ENCODE data around the gene STOM. TPM values are rescaled to one million over a fixed set of nuclear protein-coding genes. Genes with fewer than 3 reads are reported as not detected.

STOM gene
- total RNA-seq, 1 donor from 2014 or later, result 53.2 TPM

GRCh38 chr9:121348221-121348620, 21.8 kb downstream of the STOM start:
- DNase-seq (ENCODE audit: extremely low spot score, unreplicated experiment), result no peak
- no peak overlapping the region for H3K4me3 Mint-ChIP-seq (ENCODE audit: unreplicated experiment)
- H3K36me3 Mint-ChIP-seq (ENCODE audit: unreplicated experiment), result peaks cover 19% of the 10 kb centered on the region
- peaks cover 32% of the 10 kb centered on the region for H3K4me1 Mint-ChIP-seq (ENCODE audit: unreplicated experiment)
- no peak overlapping the region for H3K27ac Mint-ChIP-seq (ENCODE audit: unreplicated experiment)
- no peaks in the 10 kb centered on the region for H3K27me3 Mint-ChIP-seq (ENCODE audit: unreplicated experiment)
- TF ChIP-seq CTCF (IDR thresholded peaks at IDR 0.05), result no peak
- H3K9me3 Mint-ChIP-seq (ENCODE audit: unreplicated experiment), result no peaks in the 10 kb centered on the region

GRCh38 chr9:121345070-121345469, 25.0 kb downstream of the STOM start:
- Mint-ChIP-seq H3K27me3 (ENCODE audit: unreplicated experiment) (no peaks in the 10 kb centered on the region), H3K36me3 (ENCODE audit: unreplicated experiment) (peaks cover 27% of the 10 kb centered on the region), H3K27ac (ENCODE audit: unreplicated experiment) (no peak overlapping the region), H3K4me3 (ENCODE audit: unreplicated experiment) (no peak overlapping the region), H3K9me3 (ENCODE audit: unreplicated experiment) (no peaks in the 10 kb centered on the region), H3K4me1 (ENCODE audit: unreplicated experiment) (peaks cover 13% of the 10 kb centered on the region)
- no peak for TF ChIP-seq CTCF (IDR thresholded peaks at IDR 0.05)
- DNase-seq (ENCODE audit: extremely low spot score, unreplicated experiment), result no peak

GRCh38 chr9:121344184-121344583, 25.9 kb downstream of the STOM start:
- Mint-ChIP-seq H3K27me3 (ENCODE audit: unreplicated experiment) (no peaks in the 10 kb centered on the region), H3K36me3 (ENCODE audit: unreplicated experiment) (peaks cover 26% of the 10 kb centered on the region), H3K9me3 (ENCODE audit: unreplicated experiment) (no peaks in the 10 kb centered on the region), H3K4me1 (ENCODE audit: unreplicated experiment) (peaks cover 6% of the 10 kb centered on the region), H3K4me3 (ENCODE audit: unreplicated experiment) (no peak overlapping the region), H3K27ac (ENCODE audit: unreplicated experiment) (no peak overlapping the region)
- no peak for TF ChIP-seq CTCF (IDR thresholded peaks at IDR 0.05)
- no peak for DNase-seq (ENCODE audit: extremely low spot score, unreplicated experiment)

GRCh38 chr9:121340676-121341392, 29.2 kb downstream of the STOM start:
- Mint-ChIP-seq H3K4me1 (ENCODE audit: unreplicated experiment) (no peaks in the 10 kb centered on the region), H3K27me3 (ENCODE audit: unreplicated experiment) (no peaks in the 10 kb centered on the region), H3K4me3 (ENCODE audit: unreplicated experiment) (no peak overlapping the region), H3K9me3 (ENCODE audit: unreplicated experiment) (no peaks in the 10 kb centered on the region), H3K27ac (ENCODE audit: unreplicated experiment) (no peak overlapping the region), H3K36me3 (ENCODE audit: unreplicated experiment) (peaks cover 21% of the 10 kb centered on the region)
- no peak for DNase-seq (ENCODE audit: extremely low spot score, unreplicated experiment)
- no peak for TF ChIP-seq CTCF (IDR thresholded peaks at IDR 0.05)

- Mint-ChIP-seq H3K4me3 (ENCODE audit: unreplicated experiment) (no peak overlapping the region), H3K27me3 (ENCODE audit: unreplicated experiment) (no peaks in the 10 kb centered on the region), H3K27ac (ENCODE audit: unreplicated experiment) (no peak overlapping the region), H3K4me1 (ENCODE audit: unreplicated experiment) (peaks cover 8% of the 10 kb centered on the region), H3K9me3 (ENCODE audit: unreplicated experiment) (no peaks in the 10 kb centered on the region), H3K36me3 (ENCODE audit: unreplicated experiment) (peaks cover 22% of the 10 kb centered on the region)
- no peak for TF ChIP-seq CTCF (IDR thresholded peaks at IDR 0.05)
- no peak for DNase-seq (ENCODE audit: extremely low spot score, unreplicated experiment)
Observed at GRCh38 chr9:121339437-121339836, 30.6 kb downstream of the STOM start.
